A549 (cell line): ENCODE results near the gene LPCAT1. TPM values are rescaled to one million over a fixed set of nuclear protein-coding genes. Genes with fewer than 3 reads are reported as not detected.

Source experiments
- ATAC-seq, 2 experiments: fragments of 200-7000 bp in 1 of 2; fragments of >200 bp in 1 of 2; cut with Nextera tagmentation in 1 of 2; cut with Tn5 transposase in 1 of 2; 3 replicates each; pipeline versions ENCODE4 v1.8.0 to v1.9.1; 2018 to 2020; ENCODE audit warnings: mild to moderate bottlenecking in 1 of 2, moderate library complexity in 1 of 2
- CTCF ChIA-PET: fragments of 300-600 bp; sonication (Branson Sonifier 250); formaldehyde crosslinking; extraction: SDS; loops from one replicate; lab custom pipeline; 2021; ENCODE audit warnings: antibody characterized with exemption, inconsistent platforms; lab: Yijun Ruan, JAX
- POLR2A ChIA-PET: fragments of 350-600 bp; formaldehyde crosslinking; extraction: SDS; loops from one replicate; lab custom pipeline; 2021; ENCODE audit warnings: antibody characterized with exemption, inconsistent platforms; lab: Yijun Ruan, JAX
- DNase-seq, 2 experiments: peaks; one replicate each; pipeline versions ENCODE4 v3.0.0 to v3.0.0-alpha.2; 2011 to 2016; ENCODE audit warnings: low read depth in 1 of 2, low spot score in 1 of 2
- FAIRE-seq: peaks from 2 replicates; lab custom pipeline; 2011; peaks lifted over from hg19 to GRCh38; lab: Jason Lieb, UNC
- H3K27ac ChIP-seq, 2 experiments: fragments of >200 bp; sonication (Bioruptor Twin); formaldehyde crosslinking; 3 replicates each; pipeline ENCODE4 v1.5.1; 2016 to 2017
- H3K4me1 ChIP-seq: fragments of >200 bp; sonication (Bioruptor Twin); formaldehyde crosslinking; 3 replicates; pipeline ENCODE4 v1.6.1; 2016
- H3K4me2 ChIP-seq: fragments of >200 bp; sonication (Bioruptor Twin); formaldehyde crosslinking; 3 replicates; pipeline ENCODE4 v1.6.1; 2016
- H3K4me3 ChIP-seq: fragments of >200 bp; sonication (Bioruptor Twin); formaldehyde crosslinking; 3 replicates; pipeline ENCODE4 v1.5.1; 2016
- H3K9me3 ChIP-seq: fragments of >200 bp; sonication (Bioruptor Twin); formaldehyde crosslinking; 3 replicates; pipeline ENCODE4 v1.6.1; 2016
- CBX2 ChIP-seq: fragments of 200-600 bp; sonication (generic); IDR thresholded peaks from 2 replicates; pipeline ENCODE4 v1.6.1; 2016; ENCODE audit warnings: low read depth, mild to moderate bottlenecking, borderline replicate concordance
- CBX8 ChIP-seq: fragments of 200-600 bp; sonication (generic); IDR thresholded peaks from 2 replicates; pipeline ENCODE4 v1.6.1; 2016
- CEBPB ChIP-seq, 2 experiments: fragments of >200 bp in 1 of 2; sonication (Bioruptor Twin) in 1 of 2; formaldehyde crosslinking in 1 of 2; IDR thresholded peaks; 2 replicates each; pipeline ENCODE4 v1.6.1; 2012 to 2016
- EHF ChIP-seq: fragments of 250-450 bp; sonication (Bioruptor Pico); IDR thresholded peaks from 2 replicates; pipeline ENCODE4 v1.5.0; 2020; ENCODE audit warnings: mild to moderate bottlenecking
- EHMT2 ChIP-seq: fragments of 200-600 bp; sonication (generic); IDR thresholded peaks from 2 replicates; pipeline ENCODE4 v1.6.1; 2016; ENCODE audit warnings: antibody characterized with exemption, low read depth, mild to moderate bottlenecking, moderate library complexity
- FOSB ChIP-seq: fragments of 250-450 bp; sonication (Bioruptor Pico); IDR thresholded peaks from 2 replicates; pipeline ENCODE4 v1.5.0; 2020; ENCODE audit warnings: mild to moderate bottlenecking, moderate library complexity
- FOSL2 ChIP-seq, 2 experiments: fragments of 450-650 bp in 1 of 2; fragments of >200 bp in 1 of 2; sonication (Bioruptor Twin) in 1 of 2; formaldehyde crosslinking; IDR thresholded peaks; 2 replicates each; pipeline versions ENCODE4 v1.5.0 to v1.6.1; 2016 to 2020; ENCODE audit warnings: mild to moderate bottlenecking in 1 of 2, moderate library complexity in 1 of 2
- GATA3 ChIP-seq: IDR thresholded peaks from 2 replicates; pipeline ENCODE4 v1.6.1; 2012; ENCODE audit warnings: borderline replicate concordance
- JUNB ChIP-seq: fragments of >200 bp; sonication (Bioruptor Twin); formaldehyde crosslinking; IDR thresholded peaks from 2 replicates; pipeline ENCODE4 v1.6.1; 2016
- KDM5A ChIP-seq: fragments of 200-600 bp; sonication (generic); IDR thresholded peaks from 2 replicates; pipeline ENCODE4 v1.6.1; 2016; ENCODE audit warnings: antibody characterized with exemption, mild to moderate bottlenecking
- MAFK ChIP-seq: fragments of 450-650 bp; IDR thresholded peaks from 2 replicates; pipeline ENCODE4 v1.6.1; 2014; ENCODE audit not compliant: partially characterized antibody
- MAZ ChIP-seq: fragments of 150-350 bp; IDR thresholded peaks from 2 replicates; pipeline ENCODE4 v1.6.1; 2014; ENCODE audit warnings: antibody characterized with exemption, low read depth, low read length, borderline replicate concordance
- POLR2A ChIP-seq: IDR thresholded peaks from 2 replicates; pipeline ENCODE4 v1.6.1; 2012; ENCODE audit warnings: mild to moderate bottlenecking, low read length
- RARB ChIP-seq: fragments of 250-450 bp; sonication (Bioruptor Pico); IDR thresholded peaks from 2 replicates; pipeline ENCODE4 v1.8.0; 2021; ENCODE audit warnings: mild to moderate bottlenecking, moderate library complexity
- RCOR1 ChIP-seq: fragments of 150-350 bp; IDR thresholded peaks from 2 replicates; pipeline ENCODE4 v1.6.1; 2014; ENCODE audit warnings: antibody characterized with exemption, low read length, low read depth
- RFX5 ChIP-seq: fragments of 450-650 bp; IDR thresholded peaks from 2 replicates; pipeline ENCODE4 v1.7.1; 2014; ENCODE audit warnings: antibody characterized with exemption, mild to moderate bottlenecking, moderate library complexity
- RNF2 ChIP-seq: fragments of 200-600 bp; sonication (generic); IDR thresholded peaks from 2 replicates; pipeline ENCODE4 v1.6.1; 2016; ENCODE audit warnings: low read depth, mild to moderate bottlenecking, antibody characterized with exemption, moderate library complexity, borderline replicate concordance
- SMC3 ChIP-seq: fragments of >200 bp; sonication (Bioruptor Twin); formaldehyde crosslinking; IDR thresholded peaks from 3 replicates; pipeline ENCODE4 v1.6.1; 2018; ENCODE audit warnings: inconsistent platforms
- SREBF2 ChIP-seq: fragments of 450-650 bp; IDR thresholded peaks from 2 replicates; pipeline ENCODE4 v1.6.1; 2014; ENCODE audit warnings: mild to moderate bottlenecking, moderate library complexity
- ZC3H11A ChIP-seq: fragments of 450-650 bp; IDR thresholded peaks from 2 replicates; pipeline ENCODE4 v1.6.1; 2014; ENCODE audit warnings: antibody characterized with exemption, mild to moderate bottlenecking
- WGBS: methylation state at CpG from one replicate; pipeline ENCODE4 v1.1.6; 2017; ENCODE audit errors: missing lambda C conversion rate; 5-methylcytosine and 5-hydroxymethylcytosine counted together
- polyA plus RNA-seq, 4 experiments: library from polyadenylated mRNA; depleted of rRNA in 3 of 4; stranded (reverse); fragments of >200 nt; fragmentation: RNase III in 1 of 4; extraction: RNeasy Plus Mini Kit Qiagen cat#74134 plus additional on column Dnase treatment in 1 of 4; gene quantifications; 2 replicates in 3 of 4; 3 replicates in 1 of 4; pipeline ENCODE4 v1.2.3, GENCODE V29; 2011 to 2017
- TF ChIP-seq, protein P1 (sequence below): IDR thresholded peaks from 2 replicates; pipeline ENCODE4 v1.6.1; 2012
- TF ChIP-seq, protein P2 (sequence below): IDR thresholded peaks from 2 replicates; pipeline ENCODE4 v1.6.1; 2012; ENCODE audit warnings: low read depth, borderline replicate concordance
- TF ChIP-seq, protein P3 (sequence below): fragments of 200-600 bp; sonication (generic); IDR thresholded peaks from 2 replicates; pipeline ENCODE4 v1.6.1; 2016; ENCODE audit warnings: antibody characterized with exemption, mild to moderate bottlenecking, moderate library complexity
- TF ChIP-seq, protein P4 (sequence below): fragments of 450-650 bp; IDR thresholded peaks from 2 replicates; pipeline ENCODE4 v1.6.1; 2014; ENCODE audit warnings: antibody characterized with exemption

The LPCAT1 gene
- polyA plus RNA-seq, 2 of the 4 experiments (the other 2 are of a cell fraction), result 22.9 to 74.9 TPM

DNA sequence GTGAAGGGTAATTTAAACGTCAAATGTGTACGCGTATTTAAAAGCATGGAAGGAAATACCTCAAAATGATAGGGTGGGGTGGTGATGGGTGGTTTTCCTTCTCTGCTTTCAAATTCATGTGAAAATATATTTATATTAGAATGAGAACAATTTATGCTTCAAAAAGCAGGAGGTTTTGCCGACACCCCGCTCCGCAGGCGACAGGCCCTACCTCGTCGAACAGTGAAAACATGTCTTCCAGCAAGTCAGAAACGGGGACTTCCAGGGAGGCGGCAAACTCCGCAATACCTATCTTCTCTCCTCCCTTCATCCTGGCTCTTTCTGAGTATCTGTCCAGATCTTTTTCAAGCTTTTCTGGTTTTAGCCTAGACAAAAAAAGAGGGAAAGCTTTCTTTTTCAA lies 50.0 kb downstream of the LPCAT1 start:
- CTCF ChIA-PET, result interaction anchor here (1.2 kb wide), 2 partner anchors 94 to 172 kb away, joined by 3 to 7 read pairs; no protein-coding TSS in a partner anchor
- 95% methylated on average over 12 of the region's 12 CpGs for WGBS
- no peaks in the 10 kb centered on the region for H3K9me3 ChIP-seq
- peaks cover 17% of the 10 kb centered on the region for H3K4me1 ChIP-seq
- ATAC-seq, result no peak
- POLR2A ChIA-PET, result no interaction called here
- FAIRE-seq, result no peak
- no peak for DNase-seq
- no peak overlapping the region for H3K4me3 ChIP-seq
- H3K4me2 ChIP-seq, result no peak overlapping the region
- no peak for TF ChIP-seq KDM5A
- no peak for TF ChIP-seq SMC3
- TF ChIP-seq FOSL2 (IDR thresholded peaks at IDR 0.05), result no peak
- TF ChIP-seq FOSL2 (CRISPR knock-in tag; IDR thresholded peaks at IDR 0.05), result no peak
- TF ChIP-seq, protein P1, sequence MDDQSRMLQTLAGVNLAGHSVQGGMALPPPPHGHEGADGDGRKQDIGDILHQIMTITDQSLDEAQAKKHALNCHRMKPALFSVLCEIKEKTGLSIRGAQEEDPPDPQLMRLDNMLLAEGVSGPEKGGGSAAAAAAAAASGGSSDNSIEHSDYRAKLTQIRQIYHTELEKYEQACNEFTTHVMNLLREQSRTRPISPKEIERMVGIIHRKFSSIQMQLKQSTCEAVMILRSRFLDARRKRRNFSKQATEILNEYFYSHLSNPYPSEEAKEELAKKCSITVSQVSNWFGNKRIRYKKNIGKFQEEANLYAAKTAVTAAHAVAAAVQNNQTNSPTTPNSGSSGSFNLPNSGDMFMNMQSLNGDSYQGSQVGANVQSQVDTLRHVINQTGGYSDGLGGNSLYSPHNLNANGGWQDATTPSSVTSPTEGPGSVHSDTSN, result no peak
- TF ChIP-seq, protein P2, sequence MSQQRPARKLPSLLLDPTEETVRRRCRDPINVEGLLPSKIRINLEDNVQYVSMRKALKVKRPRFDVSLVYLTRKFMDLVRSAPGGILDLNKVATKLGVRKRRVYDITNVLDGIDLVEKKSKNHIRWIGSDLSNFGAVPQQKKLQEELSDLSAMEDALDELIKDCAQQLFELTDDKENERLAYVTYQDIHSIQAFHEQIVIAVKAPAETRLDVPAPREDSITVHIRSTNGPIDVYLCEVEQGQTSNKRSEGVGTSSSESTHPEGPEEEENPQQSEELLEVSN, result no peak
- TF ChIP-seq CBX8, result no peak
- no peak for TF ChIP-seq MAZ
- TF ChIP-seq RFX5, result no peak
- TF ChIP-seq RCOR1, result no peak
- TF ChIP-seq POLR2A, result no peak
- TF ChIP-seq JUNB, result no peak
- TF ChIP-seq MAFK, result no peak
- H3K27ac ChIP-seq, result no peak overlapping the region

DNA sequence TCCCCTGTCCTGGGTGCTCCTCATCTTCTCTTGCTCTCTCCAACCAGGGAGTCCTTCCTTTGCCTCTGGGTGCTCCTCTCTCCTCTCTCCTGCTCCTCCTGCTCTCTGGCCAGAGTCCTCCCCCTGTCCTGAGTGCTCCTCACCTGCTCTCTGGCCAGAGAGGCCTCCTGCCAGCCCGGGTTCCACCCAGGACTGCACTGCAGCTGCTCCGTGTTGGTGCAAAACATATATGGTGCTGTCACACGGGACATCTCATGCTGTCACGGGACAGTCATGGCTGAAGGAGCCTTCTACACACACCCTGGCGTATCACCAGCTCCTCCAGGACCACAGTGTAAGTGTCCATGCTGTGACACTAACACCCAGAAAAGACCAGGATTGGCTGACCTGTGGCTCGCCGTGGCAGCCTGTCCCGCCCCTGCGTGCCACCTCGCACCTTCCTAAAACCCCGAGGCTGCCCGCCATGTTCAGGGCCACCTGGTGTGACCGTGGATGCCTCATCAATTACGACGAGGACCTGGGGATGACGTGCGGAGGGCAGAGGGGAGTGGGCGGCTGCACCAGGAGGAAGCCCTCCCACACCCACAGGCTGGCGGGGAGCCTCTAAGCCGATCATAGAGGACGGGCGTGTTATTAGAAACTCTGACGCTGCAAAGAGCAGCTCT lies 50.7 kb downstream of the LPCAT1 start:
- ATAC-seq, result no peak
- DNase-seq, result no peak
- H3K9me3 ChIP-seq, result no peaks in the 10 kb centered on the region
- peaks cover 17% of the 10 kb centered on the region for H3K4me1 ChIP-seq
- no peak overlapping the region for H3K4me3 ChIP-seq
- no peak overlapping the region for H3K4me2 ChIP-seq
- no peak for TF ChIP-seq GATA3
- TF ChIP-seq ZC3H11A, result no peak
- TF ChIP-seq, protein P3, sequence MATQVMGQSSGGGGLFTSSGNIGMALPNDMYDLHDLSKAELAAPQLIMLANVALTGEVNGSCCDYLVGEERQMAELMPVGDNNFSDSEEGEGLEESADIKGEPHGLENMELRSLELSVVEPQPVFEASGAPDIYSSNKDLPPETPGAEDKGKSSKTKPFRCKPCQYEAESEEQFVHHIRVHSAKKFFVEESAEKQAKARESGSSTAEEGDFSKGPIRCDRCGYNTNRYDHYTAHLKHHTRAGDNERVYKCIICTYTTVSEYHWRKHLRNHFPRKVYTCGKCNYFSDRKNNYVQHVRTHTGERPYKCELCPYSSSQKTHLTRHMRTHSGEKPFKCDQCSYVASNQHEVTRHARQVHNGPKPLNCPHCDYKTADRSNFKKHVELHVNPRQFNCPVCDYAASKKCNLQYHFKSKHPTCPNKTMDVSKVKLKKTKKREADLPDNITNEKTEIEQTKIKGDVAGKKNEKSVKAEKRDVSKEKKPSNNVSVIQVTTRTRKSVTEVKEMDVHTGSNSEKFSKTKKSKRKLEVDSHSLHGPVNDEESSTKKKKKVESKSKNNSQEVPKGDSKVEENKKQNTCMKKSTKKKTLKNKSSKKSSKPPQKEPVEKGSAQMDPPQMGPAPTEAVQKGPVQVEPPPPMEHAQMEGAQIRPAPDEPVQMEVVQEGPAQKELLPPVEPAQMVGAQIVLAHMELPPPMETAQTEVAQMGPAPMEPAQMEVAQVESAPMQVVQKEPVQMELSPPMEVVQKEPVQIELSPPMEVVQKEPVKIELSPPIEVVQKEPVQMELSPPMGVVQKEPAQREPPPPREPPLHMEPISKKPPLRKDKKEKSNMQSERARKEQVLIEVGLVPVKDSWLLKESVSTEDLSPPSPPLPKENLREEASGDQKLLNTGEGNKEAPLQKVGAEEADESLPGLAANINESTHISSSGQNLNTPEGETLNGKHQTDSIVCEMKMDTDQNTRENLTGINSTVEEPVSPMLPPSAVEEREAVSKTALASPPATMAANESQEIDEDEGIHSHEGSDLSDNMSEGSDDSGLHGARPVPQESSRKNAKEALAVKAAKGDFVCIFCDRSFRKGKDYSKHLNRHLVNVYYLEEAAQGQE, result no peak
- TF ChIP-seq FOSB, result no peak
- TF ChIP-seq, protein P4, sequence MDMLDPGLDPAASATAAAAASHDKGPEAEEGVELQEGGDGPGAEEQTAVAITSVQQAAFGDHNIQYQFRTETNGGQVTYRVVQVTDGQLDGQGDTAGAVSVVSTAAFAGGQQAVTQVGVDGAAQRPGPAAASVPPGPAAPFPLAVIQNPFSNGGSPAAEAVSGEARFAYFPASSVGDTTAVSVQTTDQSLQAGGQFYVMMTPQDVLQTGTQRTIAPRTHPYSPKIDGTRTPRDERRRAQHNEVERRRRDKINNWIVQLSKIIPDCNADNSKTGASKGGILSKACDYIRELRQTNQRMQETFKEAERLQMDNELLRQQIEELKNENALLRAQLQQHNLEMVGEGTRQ, result no peak
- no peak for TF ChIP-seq CEBPB (IDR thresholded peaks at IDR 0.05)
- TF ChIP-seq EHF (CRISPR knock-in tag), result no peak
- no peak for TF ChIP-seq EHMT2
- TF ChIP-seq RARB (CRISPR knock-in tag), result no peak
- no peak for TF ChIP-seq SREBF2
- no peak for TF ChIP-seq RNF2
- TF ChIP-seq CBX2, result no peak
- no peak for TF ChIP-seq JUNB
- ChIA-PET CTCF (interaction anchor here (1.2 kb wide), 2 partner anchors 93 to 172 kb away, joined by 3 to 7 read pairs; no protein-coding TSS in a partner anchor), POLR2A (no interaction called here)
- no peak for FAIRE-seq
- WGBS, result 97% methylated on average over 18 of the region's 23 CpGs
- H3K27ac ChIP-seq, result no peak overlapping the region
